PC-3 (cell line): Measurements from ENCODE around the gene CDK16. TPM values are rescaled to one million over a fixed set of nuclear protein-coding genes. Genes with fewer than 3 reads are reported as not detected.

ENCODE experiments used
- ATAC-seq: fragments of 200-7000 bp; cut with Tn5 transposase; 2 replicates; pipeline ENCODE4 v1.9.1; 2020; ENCODE audit warnings: mild to moderate bottlenecking, moderate library complexity
- BruUV-seq: library from RNA; stranded (reverse); fragments of 400-500 nt; replicated peaks from 2 replicates; lab custom pipeline; 2021; lab: Mats Ljungman, UMichigan
- CTCF ChIA-PET: fragments of 300-600 bp; sonication (Branson Sonifier 250); formaldehyde crosslinking; loops from one replicate; lab custom pipeline; 2022; ENCODE audit warnings: antibody characterized with exemption; lab: Charles Lee
- POLR2A ChIA-PET: fragments of 300-600 bp; sonication (Branson Sonifier 250); formaldehyde crosslinking; loops from one replicate; lab custom pipeline; 2022; ENCODE audit warnings: antibody characterized with exemption; ENCODE audit not compliant: unreplicated experiment; lab: Charles Lee
- DNase-seq: peaks from one replicate; pipeline ENCODE4 v3.0.0-alpha.2; 2015
- H2AFZ ChIP-seq: fragments of 300-600 bp; sonication (generic); 2 replicates; pipeline ENCODE4 v1.6.0; 2016; ENCODE audit warnings: antibody characterized with exemption, low read length
- H3F3A ChIP-seq: fragments of 300-600 bp; sonication (generic); one replicate; pipeline ENCODE4 v1.6.0; 2017; ENCODE audit warnings: antibody characterized with exemption, low read length, control low read depth, mild to moderate bottlenecking; ENCODE audit not compliant: unreplicated experiment
- H3K27ac ChIP-seq: fragments of 300-600 bp; sonication (generic); 2 replicates; pipeline ENCODE4 v1.5.1; 2016; ENCODE audit warnings: mild to moderate bottlenecking, low read length
- H3K27me3 ChIP-seq: fragments of 300-600 bp; sonication (generic); 2 replicates; pipeline ENCODE4 v1.6.1; 2016; ENCODE audit warnings: low read length, mixed read lengths
- H3K36me3 ChIP-seq: fragments of 300-600 bp; sonication (generic); 2 replicates; pipeline ENCODE4 v1.6.1; 2016; ENCODE audit warnings: low read depth, mixed run types, low read length, mixed read lengths
- H3K4me1 ChIP-seq: fragments of 300-600 bp; sonication (generic); 2 replicates; pipeline ENCODE4 v1.5.1; 2016; ENCODE audit warnings: low read length; ENCODE audit not compliant: insufficient read depth
- H3K4me2 ChIP-seq: fragments of 300-600 bp; sonication (generic); 2 replicates; pipeline ENCODE4 v1.6.0; 2016; ENCODE audit warnings: low read length
- H3K4me3 ChIP-seq: fragments of 300-600 bp; sonication (generic); 2 replicates; pipeline ENCODE4 v1.5.1; 2016; ENCODE audit warnings: mild to moderate bottlenecking, low read length, mixed read lengths
- H3K79me2 ChIP-seq: fragments of 300-600 bp; sonication (generic); 2 replicates; pipeline ENCODE4 v1.6.1; 2017; ENCODE audit warnings: low read length, mixed read lengths
- H3K9ac ChIP-seq: fragments of 300-600 bp; sonication (generic); 2 replicates; pipeline ENCODE4 v1.6.0; 2016; ENCODE audit warnings: mild to moderate bottlenecking, low read length
- H3K9me2 ChIP-seq: fragments of 300-600 bp; sonication (generic); replicated peaks from 2 replicates; pipeline ENCODE4 v1.6.1; 2016; ENCODE audit warnings: mixed run types, low read length, mixed read lengths
- H3K9me3 ChIP-seq: fragments of 300-600 bp; sonication (generic); 2 replicates; pipeline ENCODE4 v1.6.1; 2016; ENCODE audit warnings: low read length, mixed read lengths
- H4K20me1 ChIP-seq: fragments of 300-600 bp; sonication (generic); 2 replicates; pipeline ENCODE4 v1.6.1; 2016; ENCODE audit warnings: low read length, mixed read lengths
- CTCF ChIP-seq: fragments of 300-600 bp; sonication (generic); conservative IDR thresholded peaks from 2 replicates; pipeline ENCODE4 v1.5.1; 2017; ENCODE audit warnings: antibody characterized with exemption, low read depth, mild to moderate bottlenecking, low read length
- EZH2 ChIP-seq: fragments of 300-600 bp; sonication (generic); IDR thresholded peaks from one replicate; pipeline ENCODE4 v1.6.1; 2017; ENCODE audit warnings: antibody characterized with exemption, mild to moderate bottlenecking, low read length; ENCODE audit not compliant: unreplicated experiment
- EZH2phosphoT487 ChIP-seq: fragments of 300-600 bp; sonication (generic); IDR thresholded peaks from 2 replicates; pipeline ENCODE4 v1.6.1; 2018; ENCODE audit warnings: mild to moderate bottlenecking, antibody characterized with exemption, low read length, borderline replicate concordance
- intact Hi-C: fragments of 100-400 bp; cut with micrococcal nuclease; formaldehyde crosslinking; loops from 2 replicates; pipeline ENCODE4 v1.9.0; 2023
- total RNA-seq: library from RNA; depleted of rRNA; stranded (reverse); fragments of >200 nt; gene quantifications from 2 replicates; pipeline ENCODE4 v1.2.3, GENCODE V29; 2014

Gene CDK16
- total RNA-seq, 1 experiment from 2014 or later = 155 TPM

- H3K9ac ChIP-seq = no peak overlapping the region
- H3K9me3 ChIP-seq = no peaks in the 10 kb centered on the region
- CTCF ChIA-PET = no interaction called here
- ATAC-seq (no peak), DNase-seq (no peak)
- TF ChIP-seq EZH2phosphoT487 = no peak
- no peak overlapping the region for H3K4me3 ChIP-seq
- H3F3A ChIP-seq = peaks cover 16% of the 10 kb centered on the region
- no peaks in the 10 kb centered on the region for H4K20me1 ChIP-seq
- H3K9me2 ChIP-seq = no peaks in the 10 kb centered on the region
- H3K79me2 ChIP-seq = no peaks in the 10 kb centered on the region
- H3K4me1 ChIP-seq = peaks cover 25% of the 10 kb centered on the region
- no peak overlapping the region for H3K4me2 ChIP-seq
- no TSS peak for BruUV-seq
- intact Hi-C loops = no loop called here
- H3K27ac ChIP-seq = no peak overlapping the region
- POLR2A ChIA-PET = no interaction called here
- no peak overlapping the region for H2AFZ ChIP-seq
- peaks cover 73% of the 10 kb centered on the region for H3K36me3 ChIP-seq
- H3K27me3 ChIP-seq = no peaks in the 10 kb centered on the region
Measured at GRCh38 chrX:47212381-47213293, 5.8 kb upstream of the CDK16 start.

- BruUV-seq = TSS peak; percentile 42
- Histone ChIP-seq H3F3A (peaks cover 16% of the 10 kb centered on the region), H3K9me3 (no peaks in the 10 kb centered on the region), H3K79me2 (peaks cover 14% of the 10 kb centered on the region), H3K9ac (no peak overlapping the region), H3K36me3 (peaks cover 61% of the 10 kb centered on the region), H3K4me1 (peaks cover 25% of the 10 kb centered on the region), H3K9me2 (no peaks in the 10 kb centered on the region), H3K4me2 (no peak overlapping the region), H2AFZ (no peak overlapping the region), H4K20me1 (peaks cover 6% of the 10 kb centered on the region), H3K27ac (no peak overlapping the region), H3K27me3 (no peaks in the 10 kb centered on the region), H3K4me3 (no peak overlapping the region)
- CTCF ChIA-PET = no interaction called here
- no peak for ATAC-seq
- intact Hi-C loops = loop anchor here (5.0 kb wide), 1 partner anchor 98 kb away; no protein-coding TSS in a partner anchor
- no peak for DNase-seq
- POLR2A ChIA-PET = no interaction called here
- TF ChIP-seq CTCF = no peak
Measured at GRCh38 chrX:47214435-47215077, 3.9 kb upstream of the CDK16 start.

GRCh38 chrX:47215291-47215900 lies 3.1 kb upstream of the CDK16 start:
- ChIA-PET POLR2A (no interaction called here), CTCF (interaction anchor here (1.3 kb wide), 1 partner anchor 15 kb away, joined by 3 read pairs; no protein-coding TSS in a partner anchor)
- H3K36me3 ChIP-seq = peaks cover 55% of the 10 kb centered on the region
- H3K27me3 ChIP-seq = no peaks in the 10 kb centered on the region
- no peaks in the 10 kb centered on the region for H3K9me3 ChIP-seq
- H3K9me2 ChIP-seq = no peaks in the 10 kb centered on the region
- H3K4me1 ChIP-seq = peaks cover 29% of the 10 kb centered on the region
- H3F3A ChIP-seq = peaks cover 16% of the 10 kb centered on the region
- H3K9ac ChIP-seq = no peak overlapping the region
- H3K4me3 ChIP-seq = no peak overlapping the region
- H4K20me1 ChIP-seq = peaks cover 15% of the 10 kb centered on the region
- TF ChIP-seq EZH2 = no peak
- no peak for TF ChIP-seq CTCF
- no peak for TF ChIP-seq EZH2phosphoT487
- BruUV-seq = no TSS peak
- no peak overlapping the region for H3K27ac ChIP-seq
- ATAC-seq (no peak), DNase-seq (no peak)
- intact Hi-C loops = loop anchor here (5.0 kb wide), 1 partner anchor 97 kb away; no protein-coding TSS in a partner anchor
- H3K79me2 ChIP-seq = peaks cover 22% of the 10 kb centered on the region
- H3K4me2 ChIP-seq = no peak overlapping the region
- H2AFZ ChIP-seq = no peak overlapping the region
